SU-DHL-6 (cell line): Measurements from ENCODE around the gene UBTD2.

Experiments used
- EZH2phosphoT487 ChIP-seq: fragments of 200-600 bp; sonication (generic), shearing (Covaris generic); conservative IDR thresholded peaks from 2 replicates; pipeline ENCODE4 v1.6.1; 2018; ENCODE audit warnings: mild to moderate bottlenecking, antibody characterized with exemption, low read length, moderate library complexity, mixed read lengths
- TF ChIP-seq, protein P1 (sequence below): fragments of 200-600 bp; sonication (generic); IDR thresholded peaks from one replicate; pipeline ENCODE4 v1.5.1; 2017; ENCODE audit warnings: antibody characterized with exemption, mild to moderate bottlenecking, low read length, moderate library complexity; ENCODE audit not compliant: insufficient read depth, poor library complexity, severe bottlenecking

DNA sequence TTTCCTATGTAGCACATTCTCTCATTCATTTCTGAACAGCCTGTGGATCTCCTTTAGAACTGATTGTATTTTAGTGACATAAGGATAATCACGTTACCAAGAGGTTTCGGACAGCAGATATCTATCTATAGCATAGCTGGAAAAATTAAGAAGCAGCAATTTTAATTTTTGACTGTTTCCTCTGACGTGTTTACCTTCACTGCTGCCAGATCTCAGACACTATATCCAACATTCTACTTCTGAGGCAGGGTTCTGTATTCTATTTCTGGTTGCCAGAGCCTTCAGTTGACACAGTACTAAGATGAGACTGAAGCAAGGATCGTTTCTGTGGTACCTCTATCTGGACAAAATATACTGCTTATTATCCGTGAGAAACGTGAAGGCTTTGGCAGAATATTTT is 89.7 kb downstream of the UBTD2 start, which contains the start of gene EFCAB9:
- TF ChIP-seq, protein P1, sequence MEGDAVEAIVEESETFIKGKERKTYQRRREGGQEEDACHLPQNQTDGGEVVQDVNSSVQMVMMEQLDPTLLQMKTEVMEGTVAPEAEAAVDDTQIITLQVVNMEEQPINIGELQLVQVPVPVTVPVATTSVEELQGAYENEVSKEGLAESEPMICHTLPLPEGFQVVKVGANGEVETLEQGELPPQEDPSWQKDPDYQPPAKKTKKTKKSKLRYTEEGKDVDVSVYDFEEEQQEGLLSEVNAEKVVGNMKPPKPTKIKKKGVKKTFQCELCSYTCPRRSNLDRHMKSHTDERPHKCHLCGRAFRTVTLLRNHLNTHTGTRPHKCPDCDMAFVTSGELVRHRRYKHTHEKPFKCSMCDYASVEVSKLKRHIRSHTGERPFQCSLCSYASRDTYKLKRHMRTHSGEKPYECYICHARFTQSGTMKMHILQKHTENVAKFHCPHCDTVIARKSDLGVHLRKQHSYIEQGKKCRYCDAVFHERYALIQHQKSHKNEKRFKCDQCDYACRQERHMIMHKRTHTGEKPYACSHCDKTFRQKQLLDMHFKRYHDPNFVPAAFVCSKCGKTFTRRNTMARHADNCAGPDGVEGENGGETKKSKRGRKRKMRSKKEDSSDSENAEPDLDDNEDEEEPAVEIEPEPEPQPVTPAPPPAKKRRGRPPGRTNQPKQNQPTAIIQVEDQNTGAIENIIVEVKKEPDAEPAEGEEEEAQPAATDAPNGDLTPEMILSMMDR = no peak
- no peak for TF ChIP-seq EZH2phosphoT487
